ENCODE data around the gene BAD. TPM values are rescaled to one million over a fixed set of nuclear protein-coding genes. Genes with fewer than 3 reads are reported as not detected.
A peak's percentile ranks its signal among the peaks of the same experiment; 100 is the strongest.

BAD gene
- total and polyA plus RNA-seq, 2 of the 13 experiments (the other 11 are each of a cell fraction or from before 2014, with no cell fraction given): 17.9 to 28.5 TPM

DNA sequence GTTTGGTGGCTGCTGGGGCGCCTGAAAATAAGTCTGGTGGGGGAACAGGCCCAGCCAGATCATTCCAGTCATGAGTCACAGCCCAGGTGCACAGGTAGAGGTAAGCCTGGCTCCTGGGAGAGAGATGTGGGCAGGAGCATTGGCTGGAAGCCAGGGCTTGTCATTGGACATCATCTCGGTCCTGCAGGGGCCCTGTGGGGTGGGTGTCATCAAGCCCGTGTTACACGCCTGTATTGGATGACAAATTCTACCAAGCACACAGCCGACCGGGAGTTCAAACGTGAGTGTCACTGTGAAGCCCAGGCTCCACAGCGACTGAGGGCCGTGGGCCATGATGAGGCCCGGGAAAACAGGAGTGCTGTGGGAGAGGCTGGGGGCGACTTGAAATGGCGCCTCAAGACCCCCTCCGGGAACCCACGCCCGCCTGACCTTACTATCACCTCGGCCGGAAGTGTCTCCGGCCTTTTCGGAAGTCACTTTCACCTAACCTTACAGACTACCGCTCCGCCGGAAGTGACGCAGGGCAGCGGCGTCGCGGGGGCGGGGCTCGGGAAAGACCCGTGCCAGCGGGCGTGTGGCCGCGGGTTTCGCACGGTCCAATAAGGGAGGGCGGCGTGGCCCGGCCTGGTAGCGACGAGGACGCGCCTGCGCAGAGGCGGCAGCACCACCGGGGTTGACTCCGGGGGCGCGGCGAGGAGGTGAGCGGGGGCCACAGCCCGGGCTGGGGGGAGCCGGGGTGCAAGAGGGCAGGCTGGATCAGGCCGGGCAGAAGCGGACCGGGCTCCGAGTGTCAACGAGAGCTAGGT is 43.8 kb downstream of the BAD start, which contains the start of gene FKBP2 (continued):
- TF ChIP-seq, protein P1, sequence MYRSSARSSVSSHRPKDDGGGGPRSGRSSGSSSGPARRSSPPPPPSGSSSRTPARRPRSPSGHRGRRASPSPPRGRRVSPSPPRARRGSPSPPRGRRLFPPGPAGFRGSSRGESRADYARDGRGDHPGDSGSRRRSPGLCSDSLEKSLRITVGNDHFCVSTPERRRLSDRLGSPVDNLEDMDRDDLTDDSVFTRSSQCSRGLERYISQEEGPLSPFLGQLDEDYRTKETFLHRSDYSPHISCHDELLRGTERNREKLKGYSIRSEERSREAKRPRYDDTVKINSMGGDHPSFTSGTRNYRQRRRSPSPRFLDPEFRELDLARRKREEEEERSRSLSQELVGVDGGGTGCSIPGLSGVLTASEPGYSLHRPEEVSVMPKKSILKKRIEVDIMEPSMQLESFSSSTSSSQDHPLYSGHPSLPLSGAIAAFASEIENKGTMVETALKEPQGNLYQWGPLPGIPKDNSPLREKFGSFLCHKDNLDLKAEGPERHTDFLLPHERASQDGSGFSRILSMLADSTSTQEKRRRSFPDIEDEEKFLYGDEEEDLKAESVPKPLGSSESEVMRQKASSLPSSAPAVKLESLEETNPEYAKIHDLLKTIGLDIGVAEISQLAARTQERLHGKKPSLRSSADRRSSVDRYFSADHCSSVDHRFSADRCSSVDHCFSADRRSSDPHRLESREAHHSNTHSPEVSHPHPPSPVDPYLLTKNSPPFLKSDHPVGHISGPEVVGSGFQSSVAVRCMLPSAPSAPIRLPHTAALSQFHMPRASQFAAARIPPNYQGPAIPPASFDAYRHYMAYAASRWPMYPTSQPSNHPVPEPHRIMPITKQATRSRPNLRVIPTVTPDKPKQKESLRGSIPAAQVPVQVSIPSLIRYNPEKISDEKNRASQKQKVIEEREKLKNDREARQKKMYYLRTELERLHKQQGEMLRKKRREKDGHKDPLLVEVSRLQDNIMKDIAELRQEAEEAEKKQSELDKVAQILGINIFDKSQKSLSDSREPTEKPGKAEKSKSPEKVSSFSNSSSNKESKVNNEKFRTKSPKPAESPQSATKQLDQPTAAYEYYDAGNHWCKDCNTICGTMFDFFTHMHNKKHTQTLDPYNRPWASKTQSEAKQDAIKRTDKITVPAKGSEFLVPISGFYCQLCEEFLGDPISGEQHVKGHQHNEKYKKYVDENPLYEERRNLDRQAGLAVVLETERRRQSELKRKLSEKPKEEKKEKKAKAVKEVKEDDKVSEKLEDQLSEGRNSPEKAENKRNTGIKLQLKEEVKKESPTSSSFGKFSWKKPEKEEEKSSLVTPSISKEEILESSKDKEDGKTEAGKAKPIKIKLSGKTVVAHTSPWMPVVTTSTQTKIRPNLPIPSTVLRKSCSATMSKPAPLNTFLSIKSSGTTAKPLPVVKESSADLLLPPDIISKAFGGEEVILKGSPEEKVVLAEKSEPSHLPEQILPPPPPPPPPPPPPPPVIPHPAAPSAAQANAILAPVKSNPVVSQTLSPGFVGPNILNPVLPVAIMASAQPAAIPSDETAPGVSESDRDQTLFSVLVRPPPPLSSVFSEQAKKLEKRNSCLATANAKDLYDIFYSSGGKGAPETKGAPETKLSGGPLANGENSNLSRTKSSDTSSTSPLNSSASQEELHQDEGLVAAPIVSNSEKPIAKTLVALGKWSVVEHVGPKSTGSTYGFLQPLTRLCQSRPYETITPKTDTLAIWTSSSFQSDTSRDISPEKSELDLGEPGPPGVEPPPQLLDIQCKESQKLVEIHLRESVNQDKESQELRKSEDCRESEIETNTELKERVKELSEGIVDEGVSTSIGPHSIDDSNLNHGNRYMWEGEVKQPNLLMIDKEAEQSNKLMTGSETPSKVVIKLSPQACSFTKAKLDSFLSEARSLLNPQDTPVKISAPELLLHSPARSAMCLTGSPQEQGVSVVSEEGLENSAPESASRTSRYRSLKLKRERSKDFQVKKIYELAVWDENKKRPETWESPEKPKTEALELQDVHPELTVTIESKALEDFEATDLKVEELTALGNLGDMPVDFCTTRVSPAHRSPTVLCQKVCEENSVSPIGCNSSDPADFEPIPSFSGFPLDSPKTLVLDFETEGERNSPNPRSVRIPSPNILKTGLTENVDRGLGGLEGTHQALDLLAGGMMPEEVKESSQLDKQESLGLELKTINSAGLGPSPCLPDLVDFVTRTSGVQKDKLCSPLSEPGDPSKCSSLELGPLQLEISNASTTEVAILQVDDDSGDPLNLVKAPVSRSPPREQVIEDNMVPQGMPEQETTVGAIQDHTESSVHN (CRISPR knock-in tag; IDR thresholded peaks at IDR 0.05): peak; percentile 28; the same call in 1 of the 2 replicates
- TF ChIP-seq, protein P2, sequence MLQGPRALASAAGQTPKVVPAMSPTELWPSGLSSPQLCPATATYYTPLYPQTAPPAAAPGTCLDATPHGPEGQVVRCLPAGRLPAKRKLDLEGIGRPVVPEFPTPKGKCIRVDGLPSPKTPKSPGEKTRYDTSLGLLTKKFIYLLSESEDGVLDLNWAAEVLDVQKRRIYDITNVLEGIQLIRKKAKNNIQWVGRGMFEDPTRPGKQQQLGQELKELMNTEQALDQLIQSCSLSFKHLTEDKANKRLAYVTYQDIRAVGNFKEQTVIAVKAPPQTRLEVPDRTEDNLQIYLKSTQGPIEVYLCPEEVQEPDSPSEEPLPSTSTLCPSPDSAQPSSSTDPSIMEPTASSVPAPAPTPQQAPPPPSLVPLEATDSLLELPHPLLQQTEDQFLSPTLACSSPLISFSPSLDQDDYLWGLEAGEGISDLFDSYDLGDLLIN (CRISPR knock-in tag; IDR thresholded peaks at IDR 0.05; ENCODE audit: borderline replicate concordance): no peak
- TF ChIP-seq ZNF264 (CRISPR knock-in tag; IDR thresholded peaks at IDR 0.05) (peak; percentile 77; the same call in 1 of the 2 replicates), SALL1 (CRISPR knock-in tag; IDR thresholded peaks at IDR 0.05) (peak; percentile 58), ARNTL (CRISPR knock-in tag; IDR thresholded peaks at IDR 0.05) (peak; percentile 91), MZF1 (CRISPR knock-in tag; IDR thresholded peaks at IDR 0.05; ENCODE audit: borderline replicate concordance) (no peak), AGO2 (optimal IDR thresholded peaks at IDR 0.05; ENCODE audit: low read depth, low read length) (peak; percentile 85), ZBTB7A (CRISPR knock-in tag; IDR thresholded peaks at IDR 0.05) (peak; percentile 77), SIN3A (IDR thresholded peaks at IDR 0.05; ENCODE audit: borderline replicate concordance, low read depth, low read length) (peak; percentile 49; the same call in 1 of the 2 replicates), PCBP1 (IDR thresholded peaks at IDR 0.05; ENCODE audit: borderline replicate concordance, low read depth, low read length) (no peak), ZNF224 (CRISPR knock-in tag; IDR thresholded peaks at IDR 0.05) (peak; percentile 76; the same call in 1 of the 2 replicates), KDM4B (CRISPR knock-in tag; IDR thresholded peaks at IDR 0.05) (no peak)
- TF ChIP-seq, protein P3, sequence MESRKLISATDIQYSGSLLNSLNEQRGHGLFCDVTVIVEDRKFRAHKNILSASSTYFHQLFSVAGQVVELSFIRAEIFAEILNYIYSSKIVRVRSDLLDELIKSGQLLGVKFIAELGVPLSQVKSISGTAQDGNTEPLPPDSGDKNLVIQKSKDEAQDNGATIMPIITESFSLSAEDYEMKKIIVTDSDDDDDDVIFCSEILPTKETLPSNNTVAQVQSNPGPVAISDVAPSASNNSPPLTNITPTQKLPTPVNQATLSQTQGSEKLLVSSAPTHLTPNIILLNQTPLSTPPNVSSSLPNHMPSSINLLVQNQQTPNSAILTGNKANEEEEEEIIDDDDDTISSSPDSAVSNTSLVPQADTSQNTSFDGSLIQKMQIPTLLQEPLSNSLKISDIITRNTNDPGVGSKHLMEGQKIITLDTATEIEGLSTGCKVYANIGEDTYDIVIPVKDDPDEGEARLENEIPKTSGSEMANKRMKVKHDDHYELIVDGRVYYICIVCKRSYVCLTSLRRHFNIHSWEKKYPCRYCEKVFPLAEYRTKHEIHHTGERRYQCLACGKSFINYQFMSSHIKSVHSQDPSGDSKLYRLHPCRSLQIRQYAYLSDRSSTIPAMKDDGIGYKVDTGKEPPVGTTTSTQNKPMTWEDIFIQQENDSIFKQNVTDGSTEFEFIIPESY (CRISPR knock-in tag; IDR thresholded peaks at IDR 0.05): no peak
- TF ChIP-seq, protein P4, sequence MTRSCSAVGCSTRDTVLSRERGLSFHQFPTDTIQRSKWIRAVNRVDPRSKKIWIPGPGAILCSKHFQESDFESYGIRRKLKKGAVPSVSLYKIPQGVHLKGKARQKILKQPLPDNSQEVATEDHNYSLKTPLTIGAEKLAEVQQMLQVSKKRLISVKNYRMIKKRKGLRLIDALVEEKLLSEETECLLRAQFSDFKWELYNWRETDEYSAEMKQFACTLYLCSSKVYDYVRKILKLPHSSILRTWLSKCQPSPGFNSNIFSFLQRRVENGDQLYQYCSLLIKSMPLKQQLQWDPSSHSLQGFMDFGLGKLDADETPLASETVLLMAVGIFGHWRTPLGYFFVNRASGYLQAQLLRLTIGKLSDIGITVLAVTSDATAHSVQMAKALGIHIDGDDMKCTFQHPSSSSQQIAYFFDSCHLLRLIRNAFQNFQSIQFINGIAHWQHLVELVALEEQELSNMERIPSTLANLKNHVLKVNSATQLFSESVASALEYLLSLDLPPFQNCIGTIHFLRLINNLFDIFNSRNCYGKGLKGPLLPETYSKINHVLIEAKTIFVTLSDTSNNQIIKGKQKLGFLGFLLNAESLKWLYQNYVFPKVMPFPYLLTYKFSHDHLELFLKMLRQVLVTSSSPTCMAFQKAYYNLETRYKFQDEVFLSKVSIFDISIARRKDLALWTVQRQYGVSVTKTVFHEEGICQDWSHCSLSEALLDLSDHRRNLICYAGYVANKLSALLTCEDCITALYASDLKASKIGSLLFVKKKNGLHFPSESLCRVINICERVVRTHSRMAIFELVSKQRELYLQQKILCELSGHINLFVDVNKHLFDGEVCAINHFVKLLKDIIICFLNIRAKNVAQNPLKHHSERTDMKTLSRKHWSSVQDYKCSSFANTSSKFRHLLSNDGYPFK (CRISPR knock-in tag; IDR thresholded peaks at IDR 0.05; ENCODE audit: borderline replicate concordance): no peak
